ENCODE results near the gene NAXD.
"Not testable (repeated sequence)": the region's sequence is repeated elsewhere in the genome, so short reads cannot be mapped to it uniquely, and the experiment has no call there.

The NAXD gene

DNA sequence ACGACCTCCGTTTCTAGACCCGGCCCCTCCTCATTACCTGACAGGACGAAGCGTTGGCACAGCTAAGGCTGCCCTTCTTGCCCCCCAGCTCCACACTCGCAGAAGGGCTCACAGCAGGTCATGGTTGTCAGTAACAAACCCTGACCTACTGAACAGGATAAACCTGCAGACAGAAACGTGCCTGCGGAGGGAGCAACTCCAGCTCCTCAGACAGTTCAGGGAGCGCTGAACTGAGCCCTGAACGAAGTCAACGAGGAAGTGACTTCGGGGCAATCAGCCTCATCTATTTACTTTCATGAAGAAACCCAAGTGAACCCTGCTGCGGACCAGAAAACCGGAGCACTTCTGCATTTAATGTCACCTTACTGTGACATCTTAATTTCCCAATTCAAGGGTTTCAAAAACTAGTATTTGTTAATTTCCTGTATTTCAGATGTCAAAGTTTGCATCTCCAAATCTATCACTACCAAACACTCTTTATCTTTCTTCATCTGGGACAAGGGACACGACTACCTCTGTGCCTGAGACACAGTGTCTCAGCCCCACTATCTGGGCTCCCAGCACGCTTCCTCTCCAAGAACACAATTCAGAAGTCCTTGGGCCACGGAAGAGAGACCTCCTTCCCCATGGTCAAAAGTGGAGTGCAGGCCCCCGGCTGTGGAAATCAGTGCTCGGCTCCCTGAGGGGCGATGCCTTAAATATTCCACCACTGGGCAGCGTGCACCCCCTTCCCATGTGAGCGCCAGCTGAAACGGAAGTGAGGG, 50.3 kb downstream of the NAXD start:
- peaks cover 19% of the 10 kb centered on the region for H3K9me3 ChIP-seq (ENCODE audit: control insufficient read depth, low read length)
- H3K27ac ChIP-seq (ENCODE audit: low read depth, low read length, severe bottlenecking) = no peak overlapping the region
- H3K36me3 ChIP-seq (ENCODE audit: control insufficient read depth, insufficient read depth, low read length) = peaks cover 74% of the 10 kb centered on the region
- H3K4me3 ChIP-seq (ENCODE audit: extremely low read depth, insufficient read depth, low read length, poor library complexity, severe bottlenecking) = no peak overlapping the region
- WGBS, 2 experiments (ENCODE audit: insufficient coverage in 2 of 2) = 87 to 93% methylated on average over 23 of the region's 23 CpGs
- H3K4me1 ChIP-seq (ENCODE audit: control insufficient read depth, insufficient read depth, low read length, poor library complexity, severe bottlenecking) = no peaks in the 10 kb centered on the region

DNA sequence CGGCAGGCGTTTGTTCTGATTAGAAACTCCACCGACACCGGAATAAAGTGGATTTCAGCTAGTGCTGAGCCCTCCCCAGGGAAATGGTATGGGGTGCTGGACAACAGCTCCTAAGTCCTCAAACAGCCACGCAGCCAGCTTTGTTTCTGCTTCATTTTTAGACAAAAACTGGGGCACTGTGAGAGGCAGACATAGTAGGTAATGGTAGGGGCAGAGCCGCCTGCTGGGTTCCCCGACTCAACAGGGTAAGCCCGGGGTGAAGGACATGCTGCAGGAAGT, 50.8 kb downstream of the NAXD start:
- Histone ChIP-seq H3K9me3 (ENCODE audit: control insufficient read depth, low read length) (peaks cover 15% of the 10 kb centered on the region), H3K27ac (ENCODE audit: low read depth, low read length, severe bottlenecking) (no peak overlapping the region), H3K4me1 (ENCODE audit: control insufficient read depth, insufficient read depth, low read length, poor library complexity, severe bottlenecking) (no peaks in the 10 kb centered on the region), H3K4me3 (ENCODE audit: extremely low read depth, insufficient read depth, low read length, poor library complexity, severe bottlenecking) (no peak overlapping the region), H3K36me3 (ENCODE audit: control insufficient read depth, insufficient read depth, low read length) (peaks cover 69% of the 10 kb centered on the region)
- WGBS, 2 experiments (ENCODE audit: insufficient coverage in 2 of 2) = 93 to 97% methylated on average over 7 to 8 of the region's 8 CpGs

GRCh38 chr13:110669036-110669435, 53.7 kb downstream of the NAXD start:
- H3K27ac ChIP-seq (ENCODE audit: low read depth, low read length, severe bottlenecking) = no peak overlapping the region
- peaks cover 5% of the 10 kb centered on the region for H3K9me3 ChIP-seq (ENCODE audit: control insufficient read depth, low read length)
- 96 to 97% methylated on average over 5 to 6 of the region's 9 CpGs for WGBS, 2 experiments (ENCODE audit: insufficient coverage in 2 of 2)
- no peaks in the 10 kb centered on the region for H3K4me1 ChIP-seq (ENCODE audit: control insufficient read depth, insufficient read depth, low read length, poor library complexity, severe bottlenecking)
- no peak overlapping the region for H3K4me3 ChIP-seq (ENCODE audit: extremely low read depth, insufficient read depth, low read length, poor library complexity, severe bottlenecking)
- H3K36me3 ChIP-seq (ENCODE audit: control insufficient read depth, insufficient read depth, low read length) = peaks cover 41% of the 10 kb centered on the region

DNA sequence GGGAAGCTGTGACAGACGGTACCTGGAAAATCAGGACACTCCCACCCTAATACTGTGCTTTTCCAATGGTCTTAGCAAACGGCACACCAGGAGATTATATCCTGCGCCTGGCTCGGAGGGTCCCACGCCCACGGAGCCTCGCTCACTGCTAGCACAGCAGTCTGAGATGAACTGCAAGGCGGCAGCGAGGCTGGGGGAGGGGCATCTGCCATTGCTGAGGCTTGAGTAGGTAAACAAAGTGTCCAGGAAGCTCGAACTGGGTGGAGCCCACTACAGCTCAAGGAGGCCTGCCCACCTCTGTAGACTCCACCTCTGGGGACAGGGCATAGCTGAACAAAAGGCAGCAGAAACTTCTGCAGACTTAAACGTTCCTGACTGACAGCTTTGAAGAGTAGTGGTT, 54.5 kb downstream of the NAXD start:
- H3K9me3 ChIP-seq (ENCODE audit: control insufficient read depth, low read length); H3K4me3 ChIP-seq (ENCODE audit: extremely low read depth, insufficient read depth, low read length, poor library complexity, severe bottlenecking); H3K4me1 ChIP-seq (ENCODE audit: control insufficient read depth, insufficient read depth, low read length, poor library complexity, severe bottlenecking); H3K27ac ChIP-seq (ENCODE audit: low read depth, low read length, severe bottlenecking): not testable (repeated sequence)
- H3K36me3 ChIP-seq (ENCODE audit: control insufficient read depth, insufficient read depth, low read length) = peaks cover 37% of the 10 kb centered on the region
- 92 to 97% methylated on average over 9 of the region's 11 CpGs for WGBS, 2 experiments (ENCODE audit: insufficient coverage in 2 of 2)

GRCh38 chr13:110676595-110677587, 61.5 kb downstream of the NAXD start:
- Histone ChIP-seq H3K9me3 (ENCODE audit: control insufficient read depth, low read length) (no peaks in the 10 kb centered on the region), H3K4me3 (ENCODE audit: extremely low read depth, insufficient read depth, low read length, poor library complexity, severe bottlenecking) (no peak overlapping the region), H3K27ac (ENCODE audit: low read depth, low read length, severe bottlenecking) (no peak overlapping the region), H3K4me1 (ENCODE audit: control insufficient read depth, insufficient read depth, low read length, poor library complexity, severe bottlenecking) (no peaks in the 10 kb centered on the region), H3K36me3 (ENCODE audit: control insufficient read depth, insufficient read depth, low read length) (peaks cover 33% of the 10 kb centered on the region)
- WGBS, 2 experiments (ENCODE audit: insufficient coverage in 2 of 2) = 97% methylated on average over 16 of the region's 28 CpGs

- H3K27ac ChIP-seq (ENCODE audit: low read depth, low read length, severe bottlenecking) = no peak overlapping the region
- H3K36me3 ChIP-seq (ENCODE audit: control insufficient read depth, insufficient read depth, low read length) = peaks cover 44% of the 10 kb centered on the region
- H3K9me3 ChIP-seq (ENCODE audit: control insufficient read depth, low read length) = no peaks in the 10 kb centered on the region
- 96 to 97% methylated on average over 19 to 23 of the region's 28 CpGs for WGBS, 2 experiments (ENCODE audit: insufficient coverage in 2 of 2)
- no peak overlapping the region for H3K4me3 ChIP-seq (ENCODE audit: extremely low read depth, insufficient read depth, low read length, poor library complexity, severe bottlenecking)
- no peaks in the 10 kb centered on the region for H3K4me1 ChIP-seq (ENCODE audit: control insufficient read depth, insufficient read depth, low read length, poor library complexity, severe bottlenecking)
Measured at GRCh38 chr13:110677731-110678545, 62.6 kb downstream of the NAXD start.

GRCh38 chr13:110680852-110681251, 65.5 kb downstream of the NAXD start:
- peaks cover 58% of the 10 kb centered on the region for H3K36me3 ChIP-seq (ENCODE audit: control insufficient read depth, insufficient read depth, low read length)
- no peak overlapping the region for H3K4me3 ChIP-seq (ENCODE audit: extremely low read depth, insufficient read depth, low read length, poor library complexity, severe bottlenecking)
- whole genome bisulfite sequencing, 2 experiments (ENCODE audit: insufficient coverage in 2 of 2) = 91 to 95% methylated on average over 3 to 6 of the region's 7 CpGs
- H3K4me1 ChIP-seq (ENCODE audit: control insufficient read depth, insufficient read depth, low read length, poor library complexity, severe bottlenecking) = no peaks in the 10 kb centered on the region
- no peaks in the 10 kb centered on the region for H3K9me3 ChIP-seq (ENCODE audit: control insufficient read depth, low read length)
- no peak overlapping the region for H3K27ac ChIP-seq (ENCODE audit: low read depth, low read length, severe bottlenecking)

GRCh38 chr13:110681868-110682550, 66.7 kb downstream of the NAXD start:
- 88% methylated on average over 10 of the region's 15 CpGs; no CpG with 5 or more reads in 1 of the 2 experiments for WGBS, 2 experiments (ENCODE audit: insufficient coverage in 2 of 2)
- Histone ChIP-seq H3K4me3 (ENCODE audit: extremely low read depth, insufficient read depth, low read length, poor library complexity, severe bottlenecking) (no peak overlapping the region), H3K4me1 (ENCODE audit: control insufficient read depth, insufficient read depth, low read length, poor library complexity, severe bottlenecking) (no peaks in the 10 kb centered on the region), H3K9me3 (ENCODE audit: control insufficient read depth, low read length) (no peaks in the 10 kb centered on the region), H3K27ac (ENCODE audit: low read depth, low read length, severe bottlenecking) (no peak overlapping the region), H3K36me3 (ENCODE audit: control insufficient read depth, insufficient read depth, low read length) (peaks cover 57% of the 10 kb centered on the region)

DNA sequence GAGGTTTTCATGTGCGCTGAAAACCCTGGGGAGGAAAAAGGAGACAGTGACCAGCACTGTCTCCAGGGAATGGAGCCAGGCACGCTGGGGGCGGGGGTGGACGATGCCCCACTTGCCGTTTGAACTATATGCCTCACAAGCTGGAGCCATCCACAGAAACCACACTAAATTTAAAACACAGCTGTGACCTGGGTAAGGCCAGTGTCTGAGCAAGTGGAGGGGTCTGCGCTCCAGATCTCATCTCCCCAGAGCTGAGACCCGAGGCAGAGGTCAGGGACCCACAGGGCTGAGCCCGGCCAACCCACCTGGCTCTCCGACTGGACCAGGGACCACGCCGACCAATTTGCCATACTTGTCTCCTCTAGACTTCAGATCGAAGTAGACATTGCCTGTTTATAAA, 67.4 kb downstream of the NAXD start:
- Histone ChIP-seq H3K9me3 (ENCODE audit: control insufficient read depth, low read length) (no peaks in the 10 kb centered on the region), H3K4me1 (ENCODE audit: control insufficient read depth, insufficient read depth, low read length, poor library complexity, severe bottlenecking) (no peaks in the 10 kb centered on the region), H3K36me3 (ENCODE audit: control insufficient read depth, insufficient read depth, low read length) (peaks cover 65% of the 10 kb centered on the region), H3K4me3 (ENCODE audit: extremely low read depth, insufficient read depth, low read length, poor library complexity, severe bottlenecking) (no peak overlapping the region), H3K27ac (ENCODE audit: low read depth, low read length, severe bottlenecking) (no peak overlapping the region)
- 93 to 96% methylated on average over 8 to 9 of the region's 12 CpGs for WGBS, 2 experiments (ENCODE audit: insufficient coverage in 2 of 2)
